HG03432 (cell line): ENCODE data around the gene WNT3A.
"Not testable (repeated sequence)": the region's sequence is repeated elsewhere in the genome, so short reads cannot be mapped to it uniquely, and the experiment has no call there.

ENCODE experiments used
- ATAC-seq: cut with Tn5 transposase; IDR thresholded peaks from one replicate; pipeline ENCODE4 v1.9.1; 2021; ENCODE audit warnings: mild to moderate bottlenecking, moderate library complexity; ENCODE audit not compliant: unreplicated experiment

Gene WNT3A

DNA sequence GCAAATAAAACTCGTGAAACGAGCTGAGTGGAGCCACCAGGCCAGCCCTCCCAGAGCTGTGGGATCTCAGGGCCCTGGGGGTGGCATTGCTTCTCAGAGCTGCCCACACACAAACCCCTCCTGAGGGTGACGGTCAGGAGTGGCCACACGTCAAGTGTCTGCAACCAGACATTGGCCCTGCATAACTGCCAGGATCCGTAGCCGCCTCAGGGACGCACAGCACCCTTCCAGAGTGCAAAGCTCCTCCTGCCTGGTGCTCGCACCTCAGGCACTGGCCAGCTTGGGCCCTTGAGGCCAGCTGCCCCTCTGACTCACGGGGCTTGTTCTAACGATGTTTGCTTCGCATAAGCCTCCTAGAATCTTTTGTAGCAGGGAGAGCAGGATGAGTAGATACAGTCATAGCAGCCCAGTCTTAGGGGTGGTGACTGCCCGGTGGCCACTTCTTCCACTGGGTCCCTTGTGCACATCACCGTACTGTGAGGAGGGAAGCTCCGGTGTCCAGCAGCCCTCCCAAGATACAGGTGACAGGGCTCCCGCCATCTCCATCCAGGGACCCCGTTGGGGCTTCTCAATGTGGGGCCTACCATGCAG lies 5.0 kb downstream of the WNT3A start:
- ATAC-seq = no peak

GRCh38 chr1:228012555-228012954 lies 5.8 kb downstream of the WNT3A start:
- ATAC-seq = no peak

GRCh38 chr1:228013131-228013934 lies 6.5 kb downstream of the WNT3A start:
- ATAC-seq = no peak

DNA sequence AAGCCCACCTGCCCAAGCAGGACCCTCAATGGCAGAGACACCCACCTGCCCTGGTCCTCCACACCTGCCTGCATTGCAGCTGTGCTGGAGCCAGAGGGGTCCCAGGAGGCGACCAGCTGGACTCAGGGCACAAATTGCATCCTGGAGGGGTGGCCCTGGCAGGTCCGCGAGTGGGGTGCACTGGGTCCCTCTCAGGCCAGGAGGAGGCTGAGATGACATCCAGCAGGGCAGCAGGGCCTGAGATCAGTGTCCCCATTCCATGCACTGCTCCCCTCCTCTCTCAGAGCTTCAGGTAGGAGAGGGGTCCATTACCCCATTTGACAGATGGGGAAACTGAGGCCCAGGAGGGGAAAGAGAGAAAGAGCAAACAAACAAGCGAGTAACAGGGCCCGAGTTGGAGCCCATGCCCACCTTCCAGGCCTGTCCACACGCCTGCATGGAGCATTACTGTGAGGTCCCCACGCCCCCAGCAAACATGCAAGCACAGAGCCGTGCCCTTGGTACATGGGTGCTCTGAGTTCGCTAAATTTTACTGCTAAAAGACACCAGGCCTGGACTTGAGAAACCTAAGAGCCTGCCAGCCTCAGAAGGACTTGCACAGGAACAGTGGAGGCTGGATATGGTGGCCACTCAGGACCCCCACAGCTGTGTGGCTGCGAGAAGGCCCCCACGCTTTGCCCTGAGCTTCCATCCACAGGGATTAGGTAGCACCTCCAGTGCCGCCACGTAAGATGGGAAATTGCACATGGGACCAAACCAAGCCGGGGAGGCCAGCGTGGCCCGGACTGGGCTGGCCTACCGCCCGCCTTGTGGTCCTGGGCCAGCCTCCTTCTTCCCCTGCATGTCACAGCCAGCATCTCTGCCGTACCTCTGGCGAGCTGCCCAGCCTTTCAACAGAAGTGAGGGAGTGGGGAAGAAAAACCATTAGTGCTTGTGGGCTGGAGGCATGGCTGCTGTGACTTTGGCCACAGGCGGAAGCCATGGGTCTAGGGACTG lies 7.4 kb downstream of the WNT3A start:
- ATAC-seq = no peak

GRCh38 chr1:228015276-228016180 lies 8.7 kb downstream of the WNT3A start:
- ATAC-seq = no peak

DNA sequence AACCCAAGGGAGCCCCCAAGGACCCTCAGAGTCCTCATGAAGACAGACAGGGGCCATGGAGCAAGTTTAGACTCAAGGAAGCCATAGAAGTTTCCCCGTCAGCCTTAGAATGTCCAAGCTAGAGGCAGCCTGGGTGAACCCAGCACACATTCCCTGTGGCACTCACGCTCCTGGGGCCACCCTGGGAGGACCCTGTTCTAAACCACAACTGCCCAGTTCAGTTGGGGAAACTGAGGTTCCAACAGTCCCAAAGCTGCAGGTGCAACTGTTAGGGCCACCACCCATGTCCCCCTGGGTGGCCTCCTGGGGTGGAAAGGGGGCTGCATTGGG lies 9.3 kb downstream of the WNT3A start:
- no peak for ATAC-seq

GRCh38 chr1:228016653-228017355 lies 10.0 kb downstream of the WNT3A start:
- ATAC-seq = no peak

DNA sequence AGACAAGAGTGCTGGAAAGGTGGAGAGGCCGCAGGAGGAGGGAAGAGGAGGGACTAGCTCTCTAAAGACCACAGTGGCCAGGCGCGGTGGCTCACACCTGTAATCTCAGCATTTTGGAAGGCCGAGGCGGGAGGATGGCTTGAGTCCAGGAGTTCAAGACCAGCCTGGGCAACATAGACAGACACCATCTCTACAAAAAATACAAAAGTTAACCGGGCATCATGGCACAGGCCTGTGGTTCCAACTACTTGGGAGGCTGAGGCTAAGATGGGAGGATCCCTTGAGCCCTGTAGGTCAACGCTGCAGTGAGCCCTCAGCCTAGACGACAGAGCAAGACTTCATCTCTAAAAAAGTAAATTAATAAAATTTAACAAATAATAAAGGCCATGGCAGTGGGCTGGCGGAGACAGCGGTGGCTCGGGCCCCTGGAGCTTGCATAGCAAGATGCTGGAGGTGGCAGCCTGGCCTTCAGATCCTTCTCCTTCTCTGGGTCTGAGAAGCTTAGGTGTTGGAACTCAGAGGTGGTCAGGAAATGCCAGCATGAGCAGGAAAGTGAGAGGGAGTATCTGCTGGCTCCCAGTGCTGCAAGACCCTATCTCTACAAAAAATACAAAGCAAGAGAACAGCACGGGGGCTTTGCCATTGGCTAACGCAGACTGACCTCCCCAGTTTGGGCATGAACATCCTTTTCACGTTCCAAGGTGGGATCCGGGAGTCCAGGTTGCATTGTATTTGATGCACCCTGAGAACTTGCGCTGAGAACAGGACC lies 10.7 kb downstream of the WNT3A start:
- ATAC-seq = no peak

- no peak for ATAC-seq
These were observed 11.3 kb downstream of the WNT3A start for GRCh38 chr1:228018125-228018398.

- no peak for ATAC-seq
These were observed 12.3 kb downstream of the WNT3A start for GRCh38 chr1:228018961-228019721.

- not testable (repeated sequence) for ATAC-seq
These were observed 12.9 kb downstream of the WNT3A start for GRCh38 chr1:228019722-228020083.

DNA sequence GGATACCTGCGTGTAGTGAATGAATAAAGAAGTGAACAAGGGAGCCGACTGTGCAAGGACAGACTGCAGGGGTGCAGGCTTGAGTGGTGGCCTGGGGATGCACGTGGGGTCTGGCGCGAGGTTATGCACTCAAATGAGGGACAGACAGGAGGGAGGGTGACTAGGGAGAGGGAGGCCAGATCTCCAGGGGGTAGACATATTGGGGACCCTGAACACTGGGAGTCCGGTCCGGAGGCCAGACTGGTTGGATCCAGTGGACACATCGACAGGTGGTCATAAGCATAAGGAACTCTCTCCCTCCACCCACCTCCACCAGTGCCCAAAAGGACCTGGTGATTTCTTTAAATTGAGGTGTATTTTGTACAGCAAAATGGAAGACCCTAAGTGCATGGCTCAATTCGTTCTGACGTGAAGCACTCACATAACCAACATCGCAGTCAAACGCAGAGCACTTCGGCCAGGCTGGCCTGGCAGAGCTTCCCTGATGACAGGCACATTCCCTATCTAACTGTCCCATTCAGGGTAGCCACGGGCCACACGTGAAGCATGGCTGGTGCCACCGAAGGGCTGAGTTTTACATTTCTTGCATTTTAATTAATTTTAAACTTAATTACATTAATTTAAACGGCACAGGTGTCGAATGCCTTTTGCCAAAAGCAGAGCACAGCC lies 14.0 kb downstream of the WNT3A start:
- ATAC-seq = no peak

DNA sequence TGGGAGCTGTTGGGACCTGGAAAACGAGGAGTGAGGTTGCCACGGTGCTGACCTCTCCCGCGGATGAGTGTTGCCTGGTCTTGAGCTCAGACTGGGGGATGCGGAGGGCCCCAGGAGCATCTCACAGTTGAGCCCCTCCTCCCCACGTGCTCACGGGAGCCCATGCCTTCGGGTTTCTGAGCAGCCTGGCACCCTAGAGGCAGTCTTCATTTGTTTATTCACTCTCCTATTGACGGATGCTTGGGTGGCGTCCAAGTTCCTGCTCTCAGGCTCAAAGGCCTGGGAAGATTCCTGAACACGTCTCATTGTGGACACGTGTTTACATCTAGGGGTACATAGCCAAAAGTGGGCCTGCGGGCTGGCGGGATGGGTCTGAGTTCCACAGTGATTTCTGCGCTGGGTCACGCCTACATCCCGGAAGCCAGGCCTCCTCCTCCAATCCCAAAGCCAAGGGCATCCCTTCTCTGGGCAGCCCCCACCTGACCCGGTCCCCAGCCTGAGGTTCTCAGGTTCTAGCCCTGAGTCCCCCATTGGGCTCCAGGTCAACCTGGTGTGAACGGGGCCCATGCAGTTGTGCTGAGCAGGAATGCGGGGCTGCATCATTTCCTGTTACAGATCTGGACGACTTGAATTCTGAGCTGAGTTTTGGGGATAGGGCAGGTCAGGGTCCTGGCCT lies 14.7 kb downstream of the WNT3A start:
- no peak for ATAC-seq

DNA sequence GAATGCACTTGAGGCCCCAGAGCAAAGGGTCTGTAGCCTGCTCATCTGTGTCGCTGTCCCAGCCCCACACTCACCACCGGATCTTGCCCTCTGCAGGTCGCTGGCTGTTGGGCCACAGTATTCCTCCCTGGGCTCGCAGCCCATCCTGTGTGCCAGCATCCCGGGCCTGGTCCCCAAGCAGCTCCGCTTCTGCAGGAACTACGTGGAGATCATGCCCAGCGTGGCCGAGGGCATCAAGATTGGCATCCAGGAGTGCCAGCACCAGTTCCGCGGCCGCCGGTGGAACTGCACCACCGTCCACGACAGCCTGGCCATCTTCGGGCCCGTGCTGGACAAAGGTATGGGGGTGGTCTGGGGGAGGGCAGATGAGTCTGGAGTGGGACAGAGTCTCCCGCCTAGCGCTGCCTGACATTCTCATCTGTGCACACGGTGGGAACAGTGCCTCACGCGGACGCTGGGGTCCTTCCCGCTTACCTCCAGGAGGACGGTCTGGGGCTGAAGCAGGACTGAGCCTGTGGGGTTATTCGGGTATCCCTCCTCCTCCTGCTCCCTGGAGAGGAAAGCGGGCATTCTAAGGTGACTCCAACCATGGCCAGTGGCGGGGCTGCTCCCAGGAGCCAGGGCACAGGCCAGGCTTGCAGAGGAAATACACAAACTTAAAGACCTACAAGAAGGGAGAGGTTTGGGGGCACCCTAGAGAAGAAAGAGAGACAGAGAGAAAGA lies 15.9 kb downstream of the WNT3A start:
- ATAC-seq = no peak

DNA sequence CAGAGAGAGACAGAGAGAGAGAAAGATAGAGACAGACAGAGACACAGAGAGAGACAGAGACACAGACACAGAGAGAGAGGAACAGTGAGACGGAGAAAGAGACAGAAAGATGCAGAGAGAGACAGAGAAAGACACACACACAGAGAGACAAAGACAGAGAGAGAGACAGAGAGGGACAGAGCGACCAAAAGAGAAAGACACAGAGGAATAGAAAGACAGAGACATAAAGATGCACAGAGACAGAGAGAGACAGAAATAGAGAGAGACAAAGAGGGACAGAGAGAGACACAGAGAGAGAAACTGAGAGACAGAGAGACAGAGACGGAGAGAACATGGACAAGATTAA lies 16.5 kb downstream of the WNT3A start:
- no peak for ATAC-seq

DNA sequence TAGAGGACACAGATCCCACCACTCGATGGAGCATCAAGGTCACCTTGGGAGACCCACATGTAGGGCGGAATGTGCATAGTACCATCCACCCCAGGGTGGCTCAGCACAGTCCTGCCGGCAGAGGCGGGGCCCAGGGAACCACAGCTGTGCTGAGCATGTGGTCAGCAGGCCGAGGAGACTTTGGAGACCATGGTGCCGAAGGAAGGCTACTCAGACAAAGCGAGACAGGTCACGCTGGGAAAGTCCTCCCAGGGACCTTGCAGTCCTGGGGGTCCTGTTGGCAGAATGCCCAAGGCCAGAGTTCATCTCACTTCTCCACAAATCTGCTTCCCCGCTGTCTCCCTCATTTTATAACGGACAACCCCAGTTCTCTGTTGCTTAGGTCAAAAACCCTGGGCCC lies 22.5 kb downstream of the WNT3A start:
- ATAC-seq = no peak
